ENCODE results near the gene BBS1.
"Not testable (repeated sequence)": the region's sequence is repeated elsewhere in the genome, so short reads cannot be mapped to it uniquely, and the experiment has no call there.

BBS1 gene

DNA sequence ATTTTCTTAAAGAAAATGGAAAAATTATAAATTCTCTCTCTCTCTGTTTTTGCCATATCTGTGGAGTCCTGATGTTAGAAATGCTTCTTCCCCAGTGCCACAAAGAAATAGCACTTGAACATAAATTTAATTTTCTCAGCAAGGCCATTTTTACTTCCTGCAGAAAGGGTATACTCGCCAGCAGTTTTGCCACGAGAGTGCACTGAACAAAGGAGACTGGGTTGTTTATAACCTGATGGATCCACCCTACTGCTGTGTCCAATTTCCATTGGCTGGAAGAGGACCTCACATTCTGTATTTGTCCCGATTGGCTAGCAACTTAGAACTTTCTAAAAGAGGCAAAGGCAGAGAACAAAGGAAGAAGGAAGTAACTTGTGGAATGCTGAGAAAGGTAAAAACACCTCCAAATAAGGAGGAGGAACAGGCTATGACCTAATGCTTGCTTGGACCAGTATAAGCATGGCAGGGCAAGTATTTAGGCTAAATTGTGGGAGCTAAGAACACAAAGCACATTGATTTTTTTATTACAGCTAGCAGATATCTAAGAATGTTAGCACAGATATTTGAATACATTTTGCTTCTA, 72.2 kb downstream of the BBS1 start:
- not testable (repeated sequence) for DNase-seq
